ENCODE data around the gene UBE2L5. TPM values are rescaled to one million over a fixed set of nuclear protein-coding genes. Genes with fewer than 3 reads are reported as not detected.

UBE2L5 gene
- total RNA-seq, 1 experiment from 2014 or later = 0.13 TPM

- peaks cover 18% of the 10 kb centered on the region for H3K4me1 Mint-ChIP-seq
- H3K27me3 Mint-ChIP-seq (ENCODE audit: low read depth) = peaks cover 3% of the 10 kb centered on the region; the same call in 1 of the 2 replicates
- ATAC-seq (no peak), DNase-seq (ENCODE audit: low spot score) (no peak)
- H3K4me3 Mint-ChIP-seq = peak overlapping the region; percentile 87
- no peaks in the 10 kb centered on the region for H3K9me3 Mint-ChIP-seq
- ChIA-PET CTCF (no interaction called here), POLR2A (interaction anchor here (2.2 kb wide), 1 partner anchor 18 kb away, joined by 5 read pairs; no protein-coding TSS in a partner anchor)
- peak overlapping the region; percentile 93 for H3K27ac Mint-ChIP-seq
- 0 out of 2 replicates have a peak, but pooled peaks have one; percentile 31 for TF ChIP-seq MYBL2 (CRISPR knock-in tag; IDR thresholded peaks at IDR 0.05)
- TF ChIP-seq JUN (CRISPR knock-in tag; IDR thresholded peaks at IDR 0.05) = 0 out of 2 replicates have a peak, but pooled peaks have one; percentile 57
- TF ChIP-seq FOXK1 (CRISPR knock-in tag; IDR thresholded peaks at IDR 0.05) = 0 out of 2 replicates have a peak, but pooled peaks have one; percentile 24
- 0 out of 2 replicates have a peak, but pooled peaks have one; percentile 29 for TF ChIP-seq HMGXB4 (CRISPR knock-in tag; IDR thresholded peaks at IDR 0.05)
- TF ChIP-seq STAT6 (CRISPR knock-in tag; conservative IDR thresholded peaks at IDR 0.05; ENCODE audit: low read depth) = no peak
- TF ChIP-seq ESRRA (CRISPR knock-in tag; IDR thresholded peaks at IDR 0.05; ENCODE audit: borderline replicate concordance) = no peak
- TF ChIP-seq GRHL2 (CRISPR knock-in tag; IDR thresholded peaks at IDR 0.05; ENCODE audit: insufficient replicate concordance, severe bottlenecking) = no peak
- H3K36me3 Mint-ChIP-seq = peaks cover 37% of the 10 kb centered on the region
Measured at GRCh38 chr13:30463787-30464495, 41.6 kb downstream of the UBE2L5 start.

- peak; percentile 6 for ATAC-seq
- POLR2A ChIA-PET = interaction anchor here (0.6 to 2.2 kb wide), 5 partner anchors 19 to 152 kb away, joined by 3 to 13 read pairs (median 3); partner anchors contain the start of gene UBE2L5
- CTCF ChIA-PET = no interaction called here
- DNase-seq (ENCODE audit: low spot score) = peak; percentile 60
- Mint-ChIP-seq H3K27me3 (ENCODE audit: low read depth) (peaks cover 3% of the 10 kb centered on the region; the same call in 1 of the 2 replicates), H3K4me3 (peak overlapping the region; percentile 87), H3K27ac (peak overlapping the region; percentile 84; the same call in 1 of the 2 replicates), H3K36me3 (peaks cover 30% of the 10 kb centered on the region), H3K9me3 (no peaks in the 10 kb centered on the region), H3K4me1 (peaks cover 18% of the 10 kb centered on the region)
- TF ChIP-seq E2F5 (CRISPR knock-in tag; IDR thresholded peaks at IDR 0.05) = 0 out of 2 replicates have a peak, but pooled peaks have one; percentile 16
- no peak for TF ChIP-seq RELA (CRISPR knock-in tag; IDR thresholded peaks at IDR 0.05; ENCODE audit: borderline replicate concordance)
- no peak for TF ChIP-seq RORB (CRISPR knock-in tag; IDR thresholded peaks at IDR 0.05)
- TF ChIP-seq ATF3 (CRISPR knock-in tag; conservative IDR thresholded peaks at IDR 0.05) = no peak
- peak; percentile 25; the same call in 1 of the 2 replicates for TF ChIP-seq MAX (CRISPR knock-in tag; IDR thresholded peaks at IDR 0.05)
- TF ChIP-seq ZNF671 (CRISPR knock-in tag; IDR thresholded peaks at IDR 0.05) = 0 out of 2 replicates have a peak, but pooled peaks have one; percentile 38
- 0 out of 2 replicates have a peak, but pooled peaks have one; percentile 43 for TF ChIP-seq ARID4B (CRISPR knock-in tag; IDR thresholded peaks at IDR 0.05; ENCODE audit: borderline replicate concordance)
- TF ChIP-seq ERG (CRISPR knock-in tag; IDR thresholded peaks at IDR 0.05) = no peak
Measured at GRCh38 chr13:30464496-30465342, 42.4 kb downstream of the UBE2L5 start.

All from WTC11 (cell line).